ENCODE measurements around the gene NAV2. TPM values are rescaled to one million over a fixed set of nuclear protein-coding genes. Genes with fewer than 3 reads are reported as not detected.

NAV2 gene
- polyA plus RNA-seq, 1 donor = 8.1 TPM

DNA sequence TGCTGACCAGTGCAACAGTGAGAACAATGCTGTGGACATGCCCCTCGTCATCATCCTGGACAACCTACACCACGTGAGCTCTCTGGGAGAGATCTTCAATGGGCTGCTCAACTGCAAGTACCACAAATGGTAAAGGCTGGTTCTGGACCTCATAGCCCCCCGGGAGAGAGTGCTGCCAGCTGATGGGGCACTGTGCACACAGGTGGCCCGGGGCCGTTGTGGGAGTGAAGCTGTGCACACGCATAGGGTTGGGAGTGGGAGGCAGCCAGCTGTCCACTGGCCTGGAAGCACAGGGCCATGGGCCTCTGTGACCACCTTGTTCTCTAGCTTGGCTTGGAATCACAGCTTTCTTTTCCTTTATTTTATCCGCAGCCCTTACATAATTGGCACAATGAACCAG is 390.6 kb downstream of the NAV2 start:
- DNase-seq = no peak
- H3K4me1 ChIP-seq (ENCODE audit: control insufficient read depth, insufficient read depth, low read length) = no peaks in the 10 kb centered on the region
- H3K9me3 ChIP-seq (ENCODE audit: control insufficient read depth, low read depth, low read length) = no peaks in the 10 kb centered on the region
- H3K27me3 ChIP-seq (ENCODE audit: control insufficient read depth, insufficient read depth, low read length) = no peaks in the 10 kb centered on the region
- no CpG with 5 or more reads among the region's 7 CpGs for WGBS (ENCODE audit: insufficient coverage, low lambda C conversion rate)
- peaks cover 48% of the 10 kb centered on the region for H3K36me3 ChIP-seq (ENCODE audit: control insufficient read depth, insufficient read depth, low read length)
- H3K4me3 ChIP-seq (ENCODE audit: low read length) = no peak overlapping the region
- H3K27ac ChIP-seq (ENCODE audit: low read length) = no peak overlapping the region

DNA sequence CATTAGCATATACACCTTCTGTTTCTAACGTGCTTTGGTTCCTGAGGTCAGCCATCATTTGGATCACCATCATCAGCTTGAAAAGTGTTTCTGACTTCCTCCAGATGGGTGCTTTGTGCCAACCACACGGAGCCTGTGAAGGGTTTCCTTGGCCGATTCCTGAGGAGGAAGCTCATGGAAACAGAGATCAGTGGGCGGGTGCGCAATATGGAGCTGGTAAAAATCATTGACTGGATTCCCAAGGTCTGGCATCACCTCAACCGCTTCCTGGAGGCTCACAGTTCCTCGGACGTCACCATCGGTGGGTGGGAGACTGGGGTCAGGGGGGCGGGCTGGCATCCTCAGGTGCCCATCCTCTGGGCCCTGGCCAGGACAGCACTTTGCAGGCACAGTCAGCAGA is 392.8 kb downstream of the NAV2 start:
- no peak for DNase-seq
- H3K36me3 ChIP-seq (ENCODE audit: control insufficient read depth, insufficient read depth, low read length) = peaks cover 48% of the 10 kb centered on the region
- H3K9me3 ChIP-seq (ENCODE audit: control insufficient read depth, low read depth, low read length) = no peaks in the 10 kb centered on the region
- WGBS (ENCODE audit: insufficient coverage, low lambda C conversion rate) = no CpG with 5 or more reads among the region's 10 CpGs
- H3K27me3 ChIP-seq (ENCODE audit: control insufficient read depth, insufficient read depth, low read length) = no peaks in the 10 kb centered on the region
- no peak overlapping the region for H3K27ac ChIP-seq (ENCODE audit: low read length)
- H3K4me1 ChIP-seq (ENCODE audit: control insufficient read depth, insufficient read depth, low read length) = no peaks in the 10 kb centered on the region
- H3K4me3 ChIP-seq (ENCODE audit: low read length) = no peak overlapping the region

DNA sequence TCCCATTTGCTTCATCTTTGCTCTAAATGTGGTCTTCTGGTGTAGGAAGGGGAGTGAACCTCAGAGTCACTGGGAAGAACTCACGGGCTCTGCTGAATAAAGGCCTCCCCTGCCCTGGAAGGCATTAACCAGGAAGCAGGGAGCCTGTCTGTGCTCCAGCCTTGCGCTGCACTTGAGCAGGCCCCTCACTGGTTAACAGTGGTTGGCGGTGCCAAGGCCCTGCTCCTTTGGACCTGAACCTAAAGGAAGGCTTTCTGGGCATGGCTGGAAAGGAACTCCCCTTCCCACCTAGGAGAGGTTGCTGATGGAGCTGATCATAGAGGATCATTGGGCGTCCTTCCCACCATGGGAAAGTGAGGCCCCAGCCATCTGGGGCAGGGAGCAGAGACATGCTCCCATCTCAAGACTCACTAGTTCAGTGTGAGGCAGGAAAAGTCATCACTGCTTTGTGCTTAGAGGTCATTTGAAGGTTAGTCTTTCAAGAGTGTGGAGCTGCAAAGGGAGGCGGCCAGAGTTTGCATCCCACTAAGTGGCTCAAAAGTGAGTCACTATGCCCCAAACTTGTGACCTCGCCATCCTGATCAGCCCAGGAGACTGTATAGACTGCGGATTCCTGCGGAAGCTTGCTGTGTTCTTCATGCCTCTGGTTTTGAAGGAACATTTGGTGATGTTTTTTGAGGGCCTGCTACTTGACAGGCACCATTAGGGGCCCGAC is 397.3 kb downstream of the NAV2 start:
- Histone ChIP-seq H3K4me3 (ENCODE audit: low read length) (no peak overlapping the region), H3K4me1 (ENCODE audit: control insufficient read depth, insufficient read depth, low read length) (peaks cover 17% of the 10 kb centered on the region), H3K36me3 (ENCODE audit: control insufficient read depth, insufficient read depth, low read length) (peaks cover 15% of the 10 kb centered on the region), H3K9me3 (ENCODE audit: control insufficient read depth, low read depth, low read length) (no peaks in the 10 kb centered on the region), H3K27ac (ENCODE audit: low read length) (no peak overlapping the region), H3K27me3 (ENCODE audit: control insufficient read depth, insufficient read depth, low read length) (no peaks in the 10 kb centered on the region)
- no peak for DNase-seq
- WGBS (ENCODE audit: insufficient coverage, low lambda C conversion rate) = 100% methylated on average over 1 of the region's 9 CpGs

DNA sequence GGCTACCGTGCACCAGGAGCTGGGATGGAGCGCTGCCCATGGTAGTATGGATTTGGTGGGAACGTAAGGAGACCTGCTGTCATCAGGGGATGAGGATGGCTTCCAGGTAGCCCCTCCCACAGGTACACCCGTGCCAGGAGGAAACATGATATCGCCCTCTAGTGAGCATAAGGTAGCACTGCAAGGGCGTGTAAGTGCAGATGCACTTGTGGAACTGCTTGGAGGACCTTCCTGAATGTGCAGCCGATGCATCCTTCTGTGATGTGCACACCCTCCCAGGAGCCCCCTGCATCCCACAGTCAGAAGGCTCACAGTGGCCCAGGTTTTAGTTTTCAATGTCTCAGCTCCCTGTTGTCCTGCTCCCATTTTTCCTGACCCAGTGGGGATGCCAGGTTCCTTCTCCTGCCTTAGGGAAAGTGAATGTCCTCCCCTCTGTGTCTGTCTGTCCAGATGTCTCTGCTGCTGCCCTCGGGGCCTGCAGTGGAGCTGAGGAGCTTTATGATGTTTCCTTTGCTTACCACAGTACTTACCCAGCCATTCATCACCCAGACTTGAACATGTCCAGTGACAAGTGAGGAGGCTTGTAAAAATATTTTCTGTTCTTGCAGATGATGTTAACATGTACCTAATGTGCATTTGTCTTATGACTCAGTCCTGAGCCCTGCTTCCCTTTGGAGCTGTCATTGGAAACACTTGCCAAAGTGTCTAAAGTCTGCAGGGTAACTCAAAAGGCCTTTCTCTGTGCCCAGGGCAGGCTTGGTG is 398.5 kb downstream of the NAV2 start:
- no peak overlapping the region for H3K4me3 ChIP-seq (ENCODE audit: low read length)
- no peaks in the 10 kb centered on the region for H3K9me3 ChIP-seq (ENCODE audit: control insufficient read depth, low read depth, low read length)
- peak; percentile 57 to 63 for DNase-seq
- peaks cover 17% of the 10 kb centered on the region for H3K4me1 ChIP-seq (ENCODE audit: control insufficient read depth, insufficient read depth, low read length)
- WGBS (ENCODE audit: insufficient coverage, low lambda C conversion rate) = no CpG with 5 or more reads among the region's 8 CpGs
- no peaks in the 10 kb centered on the region for H3K27me3 ChIP-seq (ENCODE audit: control insufficient read depth, insufficient read depth, low read length)
- no peak overlapping the region for H3K27ac ChIP-seq (ENCODE audit: low read length)
- H3K36me3 ChIP-seq (ENCODE audit: control insufficient read depth, insufficient read depth, low read length) = peaks cover 7% of the 10 kb centered on the region

DNA sequence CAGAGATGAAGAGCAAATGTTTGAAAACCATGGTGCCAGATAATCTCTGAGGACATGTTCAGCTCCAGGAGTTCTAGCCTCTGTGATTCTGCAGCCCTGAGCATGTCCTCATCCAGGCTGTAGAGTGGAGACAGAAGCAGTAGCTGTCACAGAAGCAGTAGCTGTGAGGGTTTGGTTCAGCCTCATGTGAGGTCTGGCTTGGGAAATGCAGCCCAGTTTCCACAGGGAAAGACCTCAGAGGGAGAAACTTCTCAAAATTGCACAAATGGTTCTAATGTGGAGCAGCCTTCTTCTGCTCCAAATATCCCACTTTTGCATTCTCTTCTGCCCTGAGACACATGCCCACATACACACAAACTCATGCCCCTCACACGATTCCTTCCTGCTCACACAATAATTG is 399.2 kb downstream of the NAV2 start:
- Histone ChIP-seq H3K27ac (ENCODE audit: low read length) (peak overlapping the region; percentile 65), H3K4me3 (ENCODE audit: low read length) (no peak overlapping the region), H3K4me1 (ENCODE audit: control insufficient read depth, insufficient read depth, low read length) (peaks cover 17% of the 10 kb centered on the region), H3K9me3 (ENCODE audit: control insufficient read depth, low read depth, low read length) (no peaks in the 10 kb centered on the region), H3K27me3 (ENCODE audit: control insufficient read depth, insufficient read depth, low read length) (no peaks in the 10 kb centered on the region), H3K36me3 (ENCODE audit: control insufficient read depth, insufficient read depth, low read length) (peaks cover 7% of the 10 kb centered on the region)
- no peak for DNase-seq
- no CpG with 5 or more reads among the region's 1 CpG for WGBS (ENCODE audit: insufficient coverage, low lambda C conversion rate)

DNA sequence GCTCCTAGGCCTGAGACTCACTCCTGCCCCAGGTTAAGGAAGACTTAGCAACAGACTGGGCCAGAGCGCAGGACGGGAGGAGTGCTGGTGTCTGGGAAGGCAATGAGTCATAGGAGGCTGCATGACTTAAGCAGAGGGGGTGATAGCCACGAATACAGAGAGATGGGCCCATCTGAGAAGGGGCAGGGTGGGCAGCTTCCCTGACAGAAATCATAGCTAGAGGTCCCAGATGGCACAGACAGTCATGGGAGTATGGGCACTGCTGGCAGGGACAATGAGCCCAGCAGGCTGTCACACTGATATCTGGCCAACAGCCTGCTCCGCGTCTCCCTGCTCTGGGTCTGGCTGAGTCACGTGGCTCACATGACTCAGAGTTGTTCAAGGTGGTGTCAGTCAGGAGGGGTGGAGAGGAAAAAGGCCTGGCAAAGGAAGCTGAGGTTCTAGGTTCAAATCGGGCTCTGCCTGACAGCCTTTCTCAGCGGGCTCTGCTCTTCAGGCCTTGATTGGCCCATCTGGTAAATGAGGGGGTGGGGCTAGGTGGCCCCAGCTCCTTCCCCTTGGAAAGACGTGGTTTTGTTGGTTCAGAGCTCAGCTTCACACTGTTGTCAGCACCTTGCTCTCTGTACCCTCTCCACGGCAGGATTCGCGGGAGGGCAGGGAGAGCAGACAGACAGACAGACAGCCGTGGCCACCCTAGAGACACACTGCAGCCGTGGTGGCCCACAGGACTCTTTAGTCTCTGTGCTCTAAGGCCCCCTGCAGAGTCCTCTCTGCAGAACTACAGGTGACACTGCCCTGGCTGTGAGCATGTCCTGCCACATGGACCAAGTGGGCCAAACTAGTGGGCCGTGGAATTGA is 399.9 kb downstream of the NAV2 start:
- no peak overlapping the region for H3K4me3 ChIP-seq (ENCODE audit: low read length)
- H3K36me3 ChIP-seq (ENCODE audit: control insufficient read depth, insufficient read depth, low read length) = peaks cover 10% of the 10 kb centered on the region
- peak; percentile 82 to 91 for DNase-seq
- peak overlapping the region; percentile 65 for H3K27ac ChIP-seq (ENCODE audit: low read length)
- no peaks in the 10 kb centered on the region for H3K27me3 ChIP-seq (ENCODE audit: control insufficient read depth, insufficient read depth, low read length)
- WGBS (ENCODE audit: insufficient coverage, low lambda C conversion rate) = no CpG with 5 or more reads among the region's 15 CpGs
- H3K9me3 ChIP-seq (ENCODE audit: control insufficient read depth, low read depth, low read length) = no peaks in the 10 kb centered on the region
- H3K4me1 ChIP-seq (ENCODE audit: control insufficient read depth, insufficient read depth, low read length) = peaks cover 17% of the 10 kb centered on the region

DNA sequence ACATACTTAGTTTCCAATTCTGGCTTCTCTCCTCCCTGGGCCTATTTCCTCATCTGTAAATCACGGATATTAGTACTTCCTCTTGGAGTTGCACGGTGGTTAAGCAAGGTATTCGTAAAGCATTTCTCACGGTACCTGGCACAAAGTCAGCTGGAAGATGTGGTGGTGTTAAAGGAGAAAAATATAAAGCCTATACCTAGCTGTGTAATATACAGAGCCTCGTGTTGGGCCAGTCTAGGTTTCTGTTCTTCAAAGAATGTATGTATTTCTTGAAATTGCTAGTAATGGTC is 400.5 kb downstream of the NAV2 start:
- 83% methylated on average over 1 of the region's 5 CpGs for WGBS (ENCODE audit: insufficient coverage, low lambda C conversion rate)
- Histone ChIP-seq H3K4me1 (ENCODE audit: control insufficient read depth, insufficient read depth, low read length) (peaks cover 17% of the 10 kb centered on the region), H3K36me3 (ENCODE audit: control insufficient read depth, insufficient read depth, low read length) (peaks cover 10% of the 10 kb centered on the region), H3K27me3 (ENCODE audit: control insufficient read depth, insufficient read depth, low read length) (no peaks in the 10 kb centered on the region), H3K27ac (ENCODE audit: low read length) (no peak overlapping the region), H3K9me3 (ENCODE audit: control insufficient read depth, low read depth, low read length) (no peaks in the 10 kb centered on the region), H3K4me3 (ENCODE audit: low read length) (no peak overlapping the region)
- no peak for DNase-seq

DNA sequence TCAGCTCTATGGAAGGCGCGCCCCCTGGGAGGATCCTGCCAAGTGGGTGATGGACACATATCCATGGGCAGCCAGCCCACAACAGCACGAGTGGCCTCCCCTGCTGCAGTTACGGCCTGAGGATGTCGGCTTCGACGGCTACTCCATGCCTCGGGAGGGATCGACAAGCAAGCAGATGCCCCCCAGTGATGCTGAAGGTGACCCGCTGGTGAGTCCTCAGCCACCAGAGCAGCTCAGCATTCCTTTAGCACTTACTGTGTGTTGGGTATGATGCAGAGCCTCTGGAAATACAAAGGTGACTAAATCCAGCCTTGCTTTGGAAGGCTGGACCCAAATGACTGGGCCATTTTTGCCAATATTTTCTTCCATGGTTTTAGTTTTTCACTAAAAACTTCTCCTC is 402.0 kb downstream of the NAV2 start:
- Histone ChIP-seq H3K27me3 (ENCODE audit: control insufficient read depth, insufficient read depth, low read length) (no peaks in the 10 kb centered on the region), H3K4me1 (ENCODE audit: control insufficient read depth, insufficient read depth, low read length) (peaks cover 17% of the 10 kb centered on the region), H3K27ac (ENCODE audit: low read length) (no peak overlapping the region), H3K9me3 (ENCODE audit: control insufficient read depth, low read depth, low read length) (no peaks in the 10 kb centered on the region), H3K4me3 (ENCODE audit: low read length) (no peak overlapping the region), H3K36me3 (ENCODE audit: control insufficient read depth, insufficient read depth, low read length) (peaks cover 19% of the 10 kb centered on the region)
- no CpG with 5 or more reads among the region's 10 CpGs for WGBS (ENCODE audit: insufficient coverage, low lambda C conversion rate)
- DNase-seq = no peak

DNA sequence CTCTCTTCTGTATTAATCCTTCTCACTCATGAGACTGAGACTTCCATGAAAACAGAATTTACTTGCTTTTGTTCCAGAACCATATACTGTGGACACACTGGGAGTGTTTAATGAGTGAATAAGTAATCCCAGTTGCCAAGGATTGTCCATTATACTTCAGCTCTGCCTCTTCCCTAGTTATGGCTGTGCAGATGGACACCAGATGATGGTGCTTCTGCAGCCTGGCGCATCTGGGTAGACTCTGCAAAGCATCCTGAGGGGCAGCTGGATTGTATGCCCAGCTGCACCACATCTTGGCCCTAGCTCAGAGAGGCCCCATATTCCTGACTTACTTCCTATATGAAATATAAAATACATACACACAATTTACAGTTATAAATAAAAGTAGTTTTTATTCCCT is 404.2 kb downstream of the NAV2 start:
- H3K4me1 ChIP-seq (ENCODE audit: control insufficient read depth, insufficient read depth, low read length) = peaks cover 10% of the 10 kb centered on the region
- WGBS (ENCODE audit: insufficient coverage, low lambda C conversion rate) = no CpG with 5 or more reads among the region's 1 CpG
- H3K36me3 ChIP-seq (ENCODE audit: control insufficient read depth, insufficient read depth, low read length) = peaks cover 23% of the 10 kb centered on the region
- H3K9me3 ChIP-seq (ENCODE audit: control insufficient read depth, low read depth, low read length) = no peaks in the 10 kb centered on the region
- no peak for DNase-seq
- no peaks in the 10 kb centered on the region for H3K27me3 ChIP-seq (ENCODE audit: control insufficient read depth, insufficient read depth, low read length)
- no peak overlapping the region for H3K4me3 ChIP-seq (ENCODE audit: low read length)
- H3K27ac ChIP-seq (ENCODE audit: low read length) = no peak overlapping the region

DNA sequence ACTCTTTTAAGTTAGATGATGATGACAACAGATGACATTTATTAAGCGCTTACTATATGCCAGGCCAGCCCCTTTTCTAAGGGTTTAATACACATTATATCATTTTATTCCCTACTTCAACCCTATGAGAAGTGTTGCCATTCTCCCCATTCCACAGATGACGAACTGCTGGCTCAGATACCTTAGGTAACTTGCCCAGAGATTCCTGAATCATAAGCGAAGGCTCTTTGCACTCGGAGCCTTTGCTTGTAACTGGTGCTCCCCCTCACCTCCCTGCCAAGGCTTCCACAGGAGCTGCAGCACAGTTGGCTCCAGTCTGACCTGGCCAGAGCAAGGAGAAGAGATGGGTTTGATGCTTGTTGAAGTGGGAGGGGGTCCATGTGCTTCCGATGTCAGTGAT is 404.7 kb downstream of the NAV2 start:
- DNase-seq = no peak
- Histone ChIP-seq H3K36me3 (ENCODE audit: control insufficient read depth, insufficient read depth, low read length) (peaks cover 23% of the 10 kb centered on the region), H3K4me3 (ENCODE audit: low read length) (no peak overlapping the region), H3K4me1 (ENCODE audit: control insufficient read depth, insufficient read depth, low read length) (peaks cover 5% of the 10 kb centered on the region), H3K9me3 (ENCODE audit: control insufficient read depth, low read depth, low read length) (no peaks in the 10 kb centered on the region), H3K27ac (ENCODE audit: low read length) (no peak overlapping the region), H3K27me3 (ENCODE audit: control insufficient read depth, insufficient read depth, low read length) (no peaks in the 10 kb centered on the region)
- whole genome bisulfite sequencing (ENCODE audit: insufficient coverage, low lambda C conversion rate) = no CpG with 5 or more reads among the region's 5 CpGs
